Measurements from ENCODE around the gene SPATA21. TPM values are rescaled to one million over a fixed set of nuclear protein-coding genes. Genes with fewer than 3 reads are reported as not detected.

Gene SPATA21
- total and polyA plus RNA-seq, 12 donors: 0.15 to 0.20 TPM; not detected in 10

DNA sequence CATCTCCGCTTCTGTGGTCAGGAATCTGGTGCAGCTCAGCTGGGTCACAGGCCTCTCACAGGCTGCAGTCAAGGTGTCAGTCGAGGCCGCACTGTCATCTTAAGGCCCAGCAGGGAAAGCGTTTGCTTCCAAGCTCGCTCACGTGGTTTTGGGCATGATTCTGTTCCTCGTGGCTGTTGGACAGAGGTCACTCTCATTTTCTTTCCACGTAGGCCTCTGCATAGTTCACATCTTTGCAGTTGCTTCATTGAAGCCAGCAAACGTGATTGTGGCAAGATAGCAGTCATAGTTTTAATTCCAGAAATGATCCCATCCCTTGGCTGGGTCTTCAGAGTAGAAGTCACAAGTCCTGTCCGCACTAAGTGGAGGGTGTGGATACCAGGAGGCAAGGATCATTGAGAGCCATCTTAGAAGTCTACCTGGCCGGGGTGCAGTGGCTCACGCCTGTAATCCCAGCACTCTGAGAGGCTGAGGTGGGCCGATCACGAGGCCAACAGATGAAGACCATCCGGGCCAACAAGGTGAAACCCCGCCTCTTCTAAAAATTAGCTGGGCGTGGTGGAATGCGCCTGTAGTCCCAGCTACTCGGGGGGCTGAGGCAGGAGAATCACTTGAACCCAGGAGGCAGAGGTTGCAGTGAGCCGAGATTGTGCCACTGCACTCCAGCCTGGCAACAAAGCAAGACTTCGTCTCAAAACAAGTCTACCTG is 27.8 kb upstream of the SPATA21 start:
- Histone ChIP-seq H3K9me3 (no peaks in the 10 kb centered on the region), H3K27ac (no peak overlapping the region), H3K4me1 (no peaks in the 10 kb centered on the region), H3K4me3 (no peak overlapping the region), H3K36me3 (peaks cover 0 to 64% (median 20%) of the 10 kb centered on the region in 9 donors), H3K27me3 (no peaks in the 10 kb centered on the region)
- TF ChIP-seq, protein P1, sequence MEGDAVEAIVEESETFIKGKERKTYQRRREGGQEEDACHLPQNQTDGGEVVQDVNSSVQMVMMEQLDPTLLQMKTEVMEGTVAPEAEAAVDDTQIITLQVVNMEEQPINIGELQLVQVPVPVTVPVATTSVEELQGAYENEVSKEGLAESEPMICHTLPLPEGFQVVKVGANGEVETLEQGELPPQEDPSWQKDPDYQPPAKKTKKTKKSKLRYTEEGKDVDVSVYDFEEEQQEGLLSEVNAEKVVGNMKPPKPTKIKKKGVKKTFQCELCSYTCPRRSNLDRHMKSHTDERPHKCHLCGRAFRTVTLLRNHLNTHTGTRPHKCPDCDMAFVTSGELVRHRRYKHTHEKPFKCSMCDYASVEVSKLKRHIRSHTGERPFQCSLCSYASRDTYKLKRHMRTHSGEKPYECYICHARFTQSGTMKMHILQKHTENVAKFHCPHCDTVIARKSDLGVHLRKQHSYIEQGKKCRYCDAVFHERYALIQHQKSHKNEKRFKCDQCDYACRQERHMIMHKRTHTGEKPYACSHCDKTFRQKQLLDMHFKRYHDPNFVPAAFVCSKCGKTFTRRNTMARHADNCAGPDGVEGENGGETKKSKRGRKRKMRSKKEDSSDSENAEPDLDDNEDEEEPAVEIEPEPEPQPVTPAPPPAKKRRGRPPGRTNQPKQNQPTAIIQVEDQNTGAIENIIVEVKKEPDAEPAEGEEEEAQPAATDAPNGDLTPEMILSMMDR (IDR thresholded peaks at IDR 0.05): no peak
- DNase-seq (no peak), ATAC-seq (no peak)
- WGBS, 2 donors: 91 to 92% methylated on average over 21 of the region's 21 CpGs
- intact Hi-C loops (cut with DNase I): no loop called here

DNA sequence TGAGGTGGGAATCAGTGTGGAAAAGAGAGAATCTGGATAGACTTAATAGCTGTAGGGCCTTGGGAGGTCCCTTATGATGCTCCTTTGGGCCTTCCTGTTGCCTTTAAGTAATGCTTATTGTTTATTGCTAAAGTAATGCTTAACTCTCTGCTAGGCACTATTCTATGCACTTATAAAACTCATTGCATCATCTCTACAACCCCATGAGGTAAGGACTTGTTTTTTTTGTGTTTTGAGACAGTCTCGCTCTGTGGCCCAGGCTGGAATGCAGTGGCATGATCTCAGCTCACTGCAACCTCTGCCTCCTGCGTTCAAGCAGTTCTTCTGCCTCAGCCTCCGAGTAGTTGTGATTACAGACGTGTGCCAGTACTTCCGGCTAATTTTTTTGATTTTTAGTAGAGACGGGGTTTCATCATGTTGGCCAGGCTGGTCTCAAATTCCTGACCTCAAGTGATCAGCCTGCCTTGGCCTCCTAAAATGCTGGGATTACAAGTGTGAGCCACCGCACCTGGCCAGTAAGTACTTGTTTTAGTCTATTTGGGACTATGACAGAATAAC is 25.6 kb upstream of the SPATA21 start:
- H3K9me3 ChIP-seq: no peaks in the 10 kb centered on the region
- TF ChIP-seq, protein P1 (IDR thresholded peaks at IDR 0.05): no peak
- peaks cover 0 to 11% (median 8%) of the 10 kb centered on the region in 9 donors for H3K4me1 ChIP-seq
- ATAC-seq (no peak), DNase-seq (no peak)
- no peak overlapping the region for H3K4me3 ChIP-seq
- intact Hi-C loops (cut with DNase I): no loop called here
- H3K27me3 ChIP-seq: no peaks in the 10 kb centered on the region
- peaks cover 0 to 84% (median 39%) of the 10 kb centered on the region in 9 donors for H3K36me3 ChIP-seq
- H3K27ac ChIP-seq: no peak overlapping the region
- 91 to 92% methylated on average over 7 of the region's 7 CpGs for WGBS, 2 donors

DNA sequence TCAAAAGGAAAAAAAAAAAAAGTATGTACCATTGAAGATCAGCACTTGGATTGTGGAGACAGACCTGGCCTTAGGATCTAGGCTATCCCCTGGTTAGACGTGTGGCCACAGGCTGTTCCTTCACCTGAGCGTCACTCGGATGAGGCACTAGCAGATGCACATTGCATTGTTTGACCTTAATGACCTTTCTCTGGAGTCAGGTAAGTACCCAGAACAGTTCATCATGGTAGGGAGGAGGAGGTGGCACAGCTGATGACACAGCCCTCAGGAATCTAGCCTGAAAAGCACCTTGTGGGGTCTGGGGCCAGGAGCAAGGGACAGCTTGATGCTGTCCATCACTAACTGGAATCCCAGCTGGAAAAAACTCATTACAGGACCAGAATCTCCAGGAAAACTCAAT is 24.5 kb upstream of the SPATA21 start:
- ATAC-seq: no peak
- peaks cover 0 to 93% (median 45%) of the 10 kb centered on the region in 9 donors for H3K36me3 ChIP-seq
- 91 to 99% methylated on average over 3 of the region's 3 CpGs for WGBS, 2 donors

DNA sequence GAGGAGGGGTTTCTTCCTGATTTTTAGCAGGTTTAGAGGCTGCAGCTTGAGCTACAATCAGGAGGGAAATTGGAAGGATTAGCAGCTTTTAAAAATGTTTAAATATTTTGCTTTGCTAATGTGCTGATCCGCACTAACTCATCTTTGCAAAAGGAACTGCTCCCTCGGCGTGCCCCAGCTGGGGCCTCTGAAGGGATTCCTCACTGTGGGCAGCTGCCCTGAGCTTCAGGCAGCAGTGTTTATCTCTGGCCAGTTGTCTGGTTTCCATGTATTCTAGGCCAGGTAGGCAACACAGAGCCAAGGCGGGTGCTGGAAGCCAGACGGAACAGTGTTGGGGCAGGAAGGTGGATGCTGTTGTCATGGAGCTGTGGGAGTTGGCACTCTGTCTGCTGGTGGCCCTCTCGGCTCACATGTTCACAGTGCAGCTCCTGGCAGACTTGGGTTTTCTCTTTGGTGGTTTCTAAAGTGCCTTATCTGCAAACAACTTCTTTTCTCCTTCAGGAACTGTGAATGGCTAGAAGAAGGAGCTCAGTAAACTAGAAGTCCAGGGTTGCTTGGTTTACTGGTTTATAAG is 22.2 kb upstream of the SPATA21 start:
- Histone ChIP-seq H3K9me3 (no peaks in the 10 kb centered on the region), H3K27me3 (no peaks in the 10 kb centered on the region), H3K4me1 (peaks cover 0 to 33% (median 12%) of the 10 kb centered on the region in 9 donors), H3K4me3 (no peak overlapping the region), H3K36me3 (peaks cover 0 to 98% (median 56%) of the 10 kb centered on the region in 9 donors), H3K27ac (no peak overlapping the region)
- WGBS, 2 donors: 52 to 75% methylated on average over 6 of the region's 6 CpGs
- intact Hi-C loops (cut with DNase I): no loop called here
- TF ChIP-seq, protein P1 (IDR thresholded peaks at IDR 0.05): no peak
- ATAC-seq: peak in 6 of 8 donors; percentile 13 to 78 (median 44)
- no peak for DNase-seq

More for the DNA sequence above, 24.5 kb upstream of the SPATA21 start:
- no peaks in the 10 kb centered on the region for H3K27me3 ChIP-seq
- no peak for DNase-seq
- H3K4me3 ChIP-seq: no peak overlapping the region
- H3K9me3 ChIP-seq: no peaks in the 10 kb centered on the region
- peaks cover 0 to 20% (median 8%) of the 10 kb centered on the region in 9 donors for H3K4me1 ChIP-seq
- TF ChIP-seq, protein P1 (IDR thresholded peaks at IDR 0.05): no peak
- H3K27ac ChIP-seq: no peak overlapping the region
- intact Hi-C loops (cut with DNase I): no loop called here
